ENCODE data around the gene NDUFB6.
"Not testable (repeated sequence)": the region's sequence is repeated elsewhere in the genome, so short reads cannot be mapped to it uniquely, and the experiment has no call there.

The NDUFB6 gene

DNA sequence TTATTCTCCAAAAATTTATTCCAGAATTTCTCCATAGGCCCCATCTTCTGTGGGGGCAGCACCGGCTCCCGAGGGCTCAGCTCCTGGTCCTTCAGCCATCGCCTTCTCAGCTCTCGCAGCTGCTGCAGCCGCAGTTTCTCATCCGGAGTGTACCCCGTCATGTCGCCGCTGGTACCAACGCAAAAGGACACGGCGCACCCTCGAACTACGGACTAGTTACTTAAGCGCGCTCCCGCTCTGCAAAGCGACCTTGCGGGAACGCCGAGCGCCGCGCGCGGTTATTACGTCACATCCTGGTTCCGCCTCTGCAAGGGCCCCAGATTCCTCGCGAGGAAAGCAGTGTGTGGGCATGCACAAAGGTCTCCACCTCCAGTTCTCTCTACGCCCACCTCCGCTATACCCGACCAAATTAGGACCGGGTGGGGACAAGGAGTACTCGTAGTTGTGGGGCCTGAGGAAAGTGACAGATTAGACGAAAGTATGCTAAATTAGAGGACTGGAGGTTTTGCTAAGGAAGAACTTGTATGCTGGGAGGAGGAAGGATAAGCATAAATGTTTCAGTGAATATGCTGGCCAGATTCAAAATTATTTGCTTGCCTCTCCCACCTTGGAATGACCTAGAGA is at the start of gene NDUFB6:
NDUFB6 (minus strand) TSS at position 260 of the 624 bp plus-strand sequence; CDS start at position 161, 99 bp downstream.
- peak; percentile 94 for DNase-seq

- DNase-seq: no peak
Observed at GRCh38 chr9:32618261-32618660, 45.3 kb upstream of the NDUFB6 start.

DNA sequence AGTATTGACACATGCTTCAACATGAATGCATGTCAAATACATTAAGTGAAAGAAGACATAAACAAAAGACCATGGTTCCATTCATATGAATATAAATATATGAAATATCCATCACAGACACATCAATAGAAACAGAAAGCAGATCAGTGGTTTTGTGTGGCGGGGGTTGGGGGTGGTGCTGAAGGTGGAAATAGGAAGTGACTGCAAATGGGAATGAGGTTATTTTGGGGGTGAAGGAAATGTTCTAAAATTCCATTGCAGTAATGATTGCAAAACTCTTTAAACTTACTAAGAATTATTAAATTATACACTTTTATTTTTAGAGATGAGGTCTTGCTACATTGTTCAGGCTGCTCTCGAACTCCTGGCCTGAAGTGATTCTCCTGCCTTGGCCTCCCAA is 33.9 kb upstream of the NDUFB6 start:
- DNase-seq: no peak

- no peak for DNase-seq
Observed at GRCh38 chr9:32603914-32604852, 31.2 kb upstream of the NDUFB6 start.

- DNase-seq: not testable (repeated sequence)
Observed at GRCh38 chr9:32599021-32599420, 26.1 kb upstream of the NDUFB6 start.

DNA sequence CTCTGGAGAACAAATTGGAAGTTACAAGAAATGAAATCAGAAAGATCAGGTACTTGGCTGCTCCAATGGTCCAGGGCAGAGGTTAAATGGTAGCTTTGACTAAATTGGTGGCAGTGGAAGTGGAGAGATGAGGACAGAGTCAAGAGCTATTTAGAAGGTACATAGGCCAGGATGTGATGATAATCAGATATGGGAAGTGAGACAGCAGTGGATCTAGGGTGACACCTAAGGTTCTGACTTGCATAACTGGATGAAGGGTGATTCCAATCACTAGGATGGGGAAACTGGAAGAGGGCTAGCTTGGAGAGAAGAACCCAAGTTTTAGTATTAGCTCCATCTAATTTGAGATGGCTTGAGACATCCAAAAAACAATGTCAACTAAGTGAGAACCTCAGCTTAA is 24.0 kb upstream of the NDUFB6 start:
- DNase-seq: no peak

- DNase-seq: no peak
Observed at GRCh38 chr9:32596096-32596865, 23.3 kb upstream of the NDUFB6 start.

DNA sequence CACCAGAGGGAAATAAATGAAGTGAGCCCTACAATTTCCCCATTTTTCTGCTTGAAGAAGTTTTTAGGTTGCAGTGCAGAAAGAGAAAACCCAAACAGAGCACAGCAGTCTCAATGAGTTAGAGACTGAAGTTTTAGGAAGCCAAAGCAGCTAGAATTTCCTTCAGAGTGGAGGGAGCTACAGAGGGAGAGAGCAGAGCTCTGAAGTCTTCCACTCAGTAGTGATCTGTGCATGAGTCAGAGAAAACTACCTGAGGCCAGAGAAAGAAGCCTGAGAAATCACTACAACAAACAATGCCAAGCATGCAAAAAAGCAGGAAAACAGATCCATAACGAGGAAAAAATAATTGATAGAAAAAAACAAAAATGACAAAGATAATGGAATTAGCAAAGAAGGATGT is 17.9 kb upstream of the NDUFB6 start:
- no peak for DNase-seq

- DNase-seq: no peak
Observed at GRCh38 chr9:32590476-32590875, 17.5 kb upstream of the NDUFB6 start.

DNA sequence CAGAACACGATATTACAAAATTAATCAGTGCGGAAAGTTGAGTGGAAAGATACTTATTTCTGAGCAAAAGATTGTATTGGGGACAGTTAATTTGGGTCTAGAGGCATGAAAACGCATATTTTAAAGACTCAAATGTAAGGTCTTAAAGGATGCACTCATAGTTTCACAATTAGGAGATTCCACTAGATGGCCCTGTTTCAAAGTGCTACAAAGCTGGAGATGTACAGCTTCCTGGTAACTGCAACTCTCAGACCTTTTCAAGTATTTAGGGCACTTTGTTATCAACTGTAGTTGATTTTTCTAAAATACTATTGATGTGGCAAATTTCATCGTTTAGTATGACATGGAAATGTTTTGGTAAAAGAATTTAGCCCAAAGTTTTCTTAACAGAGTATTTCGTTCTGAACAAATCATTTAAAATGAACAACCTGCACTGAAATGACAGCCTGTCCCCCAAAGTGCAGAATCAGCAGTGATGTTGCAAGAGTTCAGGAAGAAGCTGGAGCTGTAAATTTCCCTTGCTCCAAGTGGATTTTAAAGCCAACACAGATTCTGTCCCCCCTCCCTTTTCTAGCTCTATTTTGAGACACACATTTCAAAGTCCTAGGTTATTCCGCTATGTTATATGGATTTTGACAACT is 16.2 kb upstream of the NDUFB6 start:
- no peak for DNase-seq

- DNase-seq: no peak
Observed at GRCh38 chr9:32587901-32588300, 14.9 kb upstream of the NDUFB6 start.

- no peak for DNase-seq
Observed at GRCh38 chr9:32584784-32585183, 11.8 kb upstream of the NDUFB6 start.

DNA sequence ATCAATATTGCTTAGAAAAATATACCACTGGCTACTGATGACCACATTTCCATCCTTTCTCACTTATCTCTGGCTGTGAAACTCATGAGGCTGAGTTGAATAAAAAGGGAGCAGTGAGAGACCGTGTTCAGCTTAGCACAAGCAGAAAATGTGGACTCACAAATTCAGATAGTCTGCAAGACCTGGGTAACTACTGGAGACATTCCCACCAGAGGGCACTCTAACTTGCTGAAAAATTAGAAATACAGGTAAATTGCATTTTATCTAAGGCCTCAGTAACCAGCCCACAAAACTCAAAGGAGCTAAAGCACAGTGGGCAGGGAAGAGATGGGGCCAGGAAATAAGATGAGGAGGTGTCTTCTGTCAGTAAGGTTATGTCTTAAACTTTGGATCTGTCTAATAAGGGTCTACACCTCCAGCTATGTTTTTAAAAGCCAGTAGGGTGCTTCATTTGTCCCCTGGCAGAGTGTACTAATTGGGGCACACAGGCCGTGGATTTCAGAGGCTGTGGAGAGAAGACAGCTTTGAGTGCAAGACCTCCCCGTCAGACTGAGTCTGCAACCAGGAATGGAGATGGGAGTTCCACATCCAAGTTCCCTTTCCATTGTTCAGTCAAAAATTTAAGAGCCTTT is 8.7 kb upstream of the NDUFB6 start:
- DNase-seq: no peak

- no peak for DNase-seq
Observed at GRCh38 chr9:32580631-32581300, 7.8 kb upstream of the NDUFB6 start.

DNA sequence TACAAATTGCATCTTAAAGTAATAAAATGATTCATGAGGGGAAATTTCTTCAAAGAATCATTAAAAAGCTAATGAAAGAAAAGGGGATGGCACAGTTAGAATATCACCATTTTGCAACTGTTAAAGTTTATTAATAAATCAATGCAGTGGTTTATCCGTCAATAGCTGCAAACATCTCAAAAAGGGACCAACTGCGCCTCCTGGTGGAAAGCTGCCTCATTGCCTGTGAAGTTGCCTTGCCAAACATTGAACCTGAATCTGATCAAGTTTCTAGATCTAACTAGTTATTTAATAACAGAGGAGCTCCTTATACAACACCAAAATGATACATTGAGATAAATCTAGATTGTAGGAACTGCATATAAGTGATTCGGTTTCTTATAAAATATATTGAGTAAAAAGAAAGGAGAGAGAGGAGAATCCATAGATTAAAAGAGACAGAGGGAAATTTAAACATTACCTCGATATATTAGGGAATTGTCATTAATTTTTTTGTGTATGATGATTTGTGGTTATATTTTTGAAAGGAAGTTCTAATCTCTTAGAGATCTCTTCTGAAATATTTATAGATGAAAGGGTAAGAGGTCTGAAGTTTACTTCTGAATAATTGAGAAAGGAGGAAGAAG is 6.9 kb upstream of the NDUFB6 start:
- DNase-seq: peak; percentile 69

- no peak for DNase-seq
Observed at GRCh38 chr9:32578976-32579375, 6.0 kb upstream of the NDUFB6 start.

GRCh38 chr9:32577316-32577715 is 4.4 kb upstream of the NDUFB6 start:
- DNase-seq: no peak

- no peak for DNase-seq
Observed at GRCh38 chr9:32574858-32575257, 1.9 kb upstream of the NDUFB6 start.

DNA sequence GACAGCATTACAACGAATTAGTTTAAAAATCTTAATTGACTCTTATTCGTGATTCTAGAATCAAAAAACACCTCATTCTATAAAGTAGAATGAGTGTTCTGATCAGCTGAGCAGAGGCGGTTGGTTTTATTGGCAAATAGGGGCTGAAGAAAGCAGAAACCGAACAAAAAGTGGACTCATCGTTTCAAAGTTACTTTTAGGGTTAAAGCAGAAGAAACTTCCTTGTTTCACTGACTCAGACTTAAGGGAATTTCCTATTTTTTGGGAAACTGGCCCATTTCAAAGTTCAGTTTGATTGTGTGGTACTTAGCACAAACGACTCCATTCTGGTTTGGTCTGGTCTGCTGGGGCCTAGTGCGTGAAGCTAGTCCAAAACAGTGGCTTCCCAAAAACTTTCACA is 862 bp upstream of the NDUFB6 start:
- DNase-seq: no peak

- peak; percentile 81 for DNase-seq
Observed at GRCh38 chr9:32571969-32572899, 725 bp downstream of the NDUFB6 start.
